Measurements from ENCODE around the gene CYTH4. TPM values are rescaled to one million over a fixed set of nuclear protein-coding genes. Genes with fewer than 3 reads are reported as not detected.
A peak's percentile ranks its signal among the peaks of the same experiment; 100 is the strongest.

CYTH4 gene
- total and polyA plus RNA-seq, 2 experiments from 2014 or later: not detected

DNA sequence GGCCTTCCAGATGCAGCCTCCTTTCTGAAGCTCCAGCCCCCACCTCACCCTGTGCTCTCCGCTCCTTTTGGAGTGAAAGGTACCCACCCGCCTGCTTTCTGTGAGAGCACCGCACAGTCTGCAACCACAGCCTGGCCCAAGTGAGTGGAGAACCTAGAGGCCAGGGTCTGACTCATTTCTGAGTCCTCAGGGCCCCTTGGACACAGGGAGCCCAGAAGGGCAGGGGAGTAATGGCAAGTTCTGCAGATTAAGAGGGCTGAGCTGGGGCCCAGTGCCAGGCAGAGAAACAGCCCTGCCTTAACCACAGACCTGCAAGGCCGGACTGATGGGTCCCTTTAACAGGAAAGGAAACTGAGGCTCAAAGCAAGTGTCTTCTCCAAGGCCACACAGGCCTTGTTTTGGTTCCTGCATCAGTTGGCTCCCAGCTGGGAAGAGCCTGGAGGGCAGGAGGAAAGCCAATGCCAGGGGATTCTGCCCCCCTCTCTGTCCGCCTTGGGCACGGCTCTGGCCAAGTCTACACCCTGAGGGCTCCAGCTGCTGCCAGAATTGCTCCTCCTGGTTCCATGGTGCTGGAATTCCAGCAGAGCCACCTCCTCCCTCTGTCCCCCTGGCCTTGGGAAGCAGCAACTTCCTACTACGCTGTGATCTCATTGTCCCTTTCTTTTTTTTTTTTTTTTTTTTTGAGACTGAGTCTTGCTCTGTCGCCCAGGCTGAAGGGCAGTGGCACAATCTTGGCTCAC lies 55.1 kb downstream of the CYTH4 start (continued):
- TF ChIP-seq, protein P1, sequence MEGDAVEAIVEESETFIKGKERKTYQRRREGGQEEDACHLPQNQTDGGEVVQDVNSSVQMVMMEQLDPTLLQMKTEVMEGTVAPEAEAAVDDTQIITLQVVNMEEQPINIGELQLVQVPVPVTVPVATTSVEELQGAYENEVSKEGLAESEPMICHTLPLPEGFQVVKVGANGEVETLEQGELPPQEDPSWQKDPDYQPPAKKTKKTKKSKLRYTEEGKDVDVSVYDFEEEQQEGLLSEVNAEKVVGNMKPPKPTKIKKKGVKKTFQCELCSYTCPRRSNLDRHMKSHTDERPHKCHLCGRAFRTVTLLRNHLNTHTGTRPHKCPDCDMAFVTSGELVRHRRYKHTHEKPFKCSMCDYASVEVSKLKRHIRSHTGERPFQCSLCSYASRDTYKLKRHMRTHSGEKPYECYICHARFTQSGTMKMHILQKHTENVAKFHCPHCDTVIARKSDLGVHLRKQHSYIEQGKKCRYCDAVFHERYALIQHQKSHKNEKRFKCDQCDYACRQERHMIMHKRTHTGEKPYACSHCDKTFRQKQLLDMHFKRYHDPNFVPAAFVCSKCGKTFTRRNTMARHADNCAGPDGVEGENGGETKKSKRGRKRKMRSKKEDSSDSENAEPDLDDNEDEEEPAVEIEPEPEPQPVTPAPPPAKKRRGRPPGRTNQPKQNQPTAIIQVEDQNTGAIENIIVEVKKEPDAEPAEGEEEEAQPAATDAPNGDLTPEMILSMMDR (conservative IDR thresholded peaks at IDR 0.05; ENCODE audit: low read depth in 2 of 2): no peak

DNA sequence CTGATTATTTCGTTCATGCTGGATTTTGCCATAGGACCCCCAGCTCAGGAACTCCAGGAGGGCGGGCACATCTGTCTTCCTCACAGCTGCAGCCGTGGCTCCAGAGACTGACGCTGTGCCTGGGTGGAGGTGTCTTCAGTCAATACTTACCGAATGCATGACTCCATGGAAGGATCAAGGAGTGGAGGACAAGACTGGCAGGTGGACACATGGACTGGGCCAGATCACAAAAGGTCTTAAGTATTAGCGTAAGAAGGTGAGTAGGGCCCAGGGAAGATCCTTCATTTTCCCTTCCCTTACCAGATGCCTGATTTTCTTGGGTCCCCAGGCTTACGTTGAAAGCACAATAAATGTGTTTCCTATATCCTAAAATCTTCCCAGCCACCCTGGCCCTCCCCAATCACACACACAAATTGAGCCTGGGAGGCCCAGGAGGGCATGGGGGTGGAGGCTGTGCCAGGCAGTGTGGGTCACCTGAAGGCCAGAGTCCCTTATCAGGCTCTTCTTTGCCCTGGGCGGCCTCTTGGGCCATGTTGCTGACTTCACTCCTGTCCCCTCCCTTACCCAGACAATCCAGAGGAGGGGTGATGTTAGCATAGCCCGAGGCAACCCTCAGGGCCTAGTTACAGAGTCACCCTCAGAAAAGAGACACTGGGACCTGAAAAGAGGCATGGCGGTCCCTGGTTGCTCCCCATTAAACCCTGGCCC lies 56.4 kb downstream of the CYTH4 start:
- H3K27me3 ChIP-seq (ENCODE audit: insufficient read depth): peaks cover 28% of the 10 kb centered on the region
- H3K4me1 ChIP-seq (ENCODE audit: insufficient read depth): peaks cover 33% of the 10 kb centered on the region
- DNase-seq (ENCODE audit: low spot score): no peak
- H3K27ac ChIP-seq (ENCODE audit: low read depth): no peak overlapping the region
- Mint-ChIP-seq H3K4me3 (no peak overlapping the region), H3K4me1 (peaks cover 35% of the 10 kb centered on the region), H3K36me3 (ENCODE audit: low read depth) (no peaks in the 10 kb centered on the region), H3K27me3 (ENCODE audit: insufficient read depth, low read depth, poor library complexity) (peaks cover 26% of the 10 kb centered on the region), H3K9me3 (no peaks in the 10 kb centered on the region), H3K27ac (no peak overlapping the region)
- ATAC-seq: no peak
- H4K20me1 ChIP-seq (replicated peaks; ENCODE audit: insufficient read depth): no peaks in the 10 kb centered on the region
- TF ChIP-seq, protein P2, sequence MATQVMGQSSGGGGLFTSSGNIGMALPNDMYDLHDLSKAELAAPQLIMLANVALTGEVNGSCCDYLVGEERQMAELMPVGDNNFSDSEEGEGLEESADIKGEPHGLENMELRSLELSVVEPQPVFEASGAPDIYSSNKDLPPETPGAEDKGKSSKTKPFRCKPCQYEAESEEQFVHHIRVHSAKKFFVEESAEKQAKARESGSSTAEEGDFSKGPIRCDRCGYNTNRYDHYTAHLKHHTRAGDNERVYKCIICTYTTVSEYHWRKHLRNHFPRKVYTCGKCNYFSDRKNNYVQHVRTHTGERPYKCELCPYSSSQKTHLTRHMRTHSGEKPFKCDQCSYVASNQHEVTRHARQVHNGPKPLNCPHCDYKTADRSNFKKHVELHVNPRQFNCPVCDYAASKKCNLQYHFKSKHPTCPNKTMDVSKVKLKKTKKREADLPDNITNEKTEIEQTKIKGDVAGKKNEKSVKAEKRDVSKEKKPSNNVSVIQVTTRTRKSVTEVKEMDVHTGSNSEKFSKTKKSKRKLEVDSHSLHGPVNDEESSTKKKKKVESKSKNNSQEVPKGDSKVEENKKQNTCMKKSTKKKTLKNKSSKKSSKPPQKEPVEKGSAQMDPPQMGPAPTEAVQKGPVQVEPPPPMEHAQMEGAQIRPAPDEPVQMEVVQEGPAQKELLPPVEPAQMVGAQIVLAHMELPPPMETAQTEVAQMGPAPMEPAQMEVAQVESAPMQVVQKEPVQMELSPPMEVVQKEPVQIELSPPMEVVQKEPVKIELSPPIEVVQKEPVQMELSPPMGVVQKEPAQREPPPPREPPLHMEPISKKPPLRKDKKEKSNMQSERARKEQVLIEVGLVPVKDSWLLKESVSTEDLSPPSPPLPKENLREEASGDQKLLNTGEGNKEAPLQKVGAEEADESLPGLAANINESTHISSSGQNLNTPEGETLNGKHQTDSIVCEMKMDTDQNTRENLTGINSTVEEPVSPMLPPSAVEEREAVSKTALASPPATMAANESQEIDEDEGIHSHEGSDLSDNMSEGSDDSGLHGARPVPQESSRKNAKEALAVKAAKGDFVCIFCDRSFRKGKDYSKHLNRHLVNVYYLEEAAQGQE (IDR thresholded peaks at IDR 0.05; ENCODE audit: unreplicated experiment): no peak
- TF ChIP-seq, protein P3, sequence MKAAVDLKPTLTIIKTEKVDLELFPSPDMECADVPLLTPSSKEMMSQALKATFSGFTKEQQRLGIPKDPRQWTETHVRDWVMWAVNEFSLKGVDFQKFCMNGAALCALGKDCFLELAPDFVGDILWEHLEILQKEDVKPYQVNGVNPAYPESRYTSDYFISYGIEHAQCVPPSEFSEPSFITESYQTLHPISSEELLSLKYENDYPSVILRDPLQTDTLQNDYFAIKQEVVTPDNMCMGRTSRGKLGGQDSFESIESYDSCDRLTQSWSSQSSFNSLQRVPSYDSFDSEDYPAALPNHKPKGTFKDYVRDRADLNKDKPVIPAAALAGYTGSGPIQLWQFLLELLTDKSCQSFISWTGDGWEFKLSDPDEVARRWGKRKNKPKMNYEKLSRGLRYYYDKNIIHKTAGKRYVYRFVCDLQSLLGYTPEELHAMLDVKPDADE (IDR thresholded peaks at IDR 0.05): no peak
- TF ChIP-seq NANOG (IDR thresholded peaks at IDR 0.05; ENCODE audit: borderline replicate concordance) (no peak), CREB1 (CRISPR knock-in tag; IDR thresholded peaks at IDR 0.05; ENCODE audit: low read depth) (no peak), STAT1 (IDR thresholded peaks at IDR 0.05; ENCODE audit: unreplicated experiment) (no peak), EZH2 (IDR thresholded peaks at IDR 0.05; ENCODE audit: low read depth, unreplicated experiment) (no peak), EZH2phosphoT487 (IDR thresholded peaks at IDR 0.05; ENCODE audit: unreplicated experiment) (no peak)
- no peak overlapping the region for H3K4me2 ChIP-seq
- H3F3A ChIP-seq (replicated peaks; ENCODE audit: low read depth): 0 out of 2 replicates have a peak, but pooled peaks cover 3% of the 10 kb centered on the region
- H3K36me3 ChIP-seq (ENCODE audit: insufficient read depth): no peaks in the 10 kb centered on the region
- no peaks in the 10 kb centered on the region for H3K9me2 ChIP-seq (ENCODE audit: insufficient read depth)
- H2AFZ ChIP-seq: peak overlapping the region; percentile 28; the same call in 1 of the 2 replicates
- H3K79me2 ChIP-seq (replicated peaks; ENCODE audit: insufficient read depth): no peaks in the 10 kb centered on the region
- H3K4me3 ChIP-seq: no peak overlapping the region

All from GM23338 (cell line).